HepG2 (cell line): ENCODE measurements around the gene COMT. TPM values are rescaled to one million over a fixed set of nuclear protein-coding genes. Genes with fewer than 3 reads are reported as not detected.

Experiments
- ERF ChIP-seq: IDR thresholded peaks from 2 replicates; pipeline ENCODE4 v1.6.1; 2018; ENCODE audit warnings: missing biosample characterization, missing genetic modification reagents
- HNRNPL ChIP-seq: fragments of 200-400 bp; formaldehyde crosslinking; IDR thresholded peaks from 2 replicates; pipeline ENCODE4 v1.6.1; 2017; ENCODE audit warnings: mild to moderate bottlenecking, low read depth, low read length
- MEF2D ChIP-seq: sonication (generic); formaldehyde crosslinking; IDR thresholded peaks from 2 replicates; pipeline ENCODE4 v1.5.1; 2020; ENCODE audit warnings: mild to moderate bottlenecking, missing genetic modification reagents
- MTF1 ChIP-seq: sonication (generic); formaldehyde crosslinking; IDR thresholded peaks from 2 replicates; pipeline ENCODE4 v1.5.0; 2020; ENCODE audit warnings: missing genetic modification reagents
- NFE2L2 ChIP-seq: fragments of 150-350 bp; IDR thresholded peaks from 2 replicates; pipeline ENCODE4 v1.6.1; 2014; ENCODE audit warnings: low read length
- SOX5 ChIP-seq: IDR thresholded peaks from 2 replicates; pipeline ENCODE4 v1.6.1; 2016; ENCODE audit warnings: borderline replicate concordance
- SP4 ChIP-seq: sonication (generic); formaldehyde crosslinking; IDR thresholded peaks from 2 replicates; pipeline ENCODE4 v1.8.1; 2023; ENCODE audit warnings: mild to moderate bottlenecking, missing genetic modification reagents
- SYNCRIP ChIP-seq: fragments of 200-400 bp; formaldehyde crosslinking; IDR thresholded peaks from 2 replicates; pipeline ENCODE4 v1.6.1; 2018; ENCODE audit warnings: mild to moderate bottlenecking, low read depth, low read length; ENCODE audit not compliant: insufficient read depth
- ZBTB38 ChIP-seq: sonication (generic); formaldehyde crosslinking; IDR thresholded peaks from 2 replicates; pipeline ENCODE4 v1.5.1; 2020; ENCODE audit warnings: mild to moderate bottlenecking, missing genetic modification reagents
- ZMAT3 ChIP-seq: sonication (generic); formaldehyde crosslinking; conservative IDR thresholded peaks from 2 replicates; pipeline ENCODE4 v1.7.0; 2021; ENCODE audit warnings: missing genetic modification reagents
- ZNF30 ChIP-seq: sonication (generic); formaldehyde crosslinking; IDR thresholded peaks from 2 replicates; pipeline ENCODE4 v1.5.0; 2020; ENCODE audit warnings: mild to moderate bottlenecking, missing genetic modification reagents
- ZNF501 ChIP-seq: sonication (generic); formaldehyde crosslinking; IDR thresholded peaks from 2 replicates; pipeline ENCODE4 v1.5.1; 2020; ENCODE audit warnings: mild to moderate bottlenecking, moderate library complexity, missing genetic modification reagents
- ZNF550 ChIP-seq: sonication (generic); formaldehyde crosslinking; IDR thresholded peaks from 2 replicates; pipeline ENCODE4 v1.4.0; 2020; ENCODE audit warnings: mild to moderate bottlenecking, missing genetic modification reagents, borderline replicate concordance
- ZNF850 ChIP-seq: sonication (generic); formaldehyde crosslinking; conservative IDR thresholded peaks from 2 replicates; pipeline ENCODE4 v1.9.0; 2021; ENCODE audit warnings: mild to moderate bottlenecking, missing genetic modification reagents
- polyA plus RNA-seq, 8 experiments: library from polyadenylated mRNA; depleted of rRNA in 3 of 8; stranded (reverse) in 7 of 8; unstranded in 1 of 8; fragments of >200 nt; fragmentation: Illumina TruSeq in 4 of 8; extraction: Trizol in 4 of 8; gene quantifications; 2 replicates each; pipeline versions ENCODE4 v1.2.1 to v1.2.3, GENCODE V29; 2011 to 2016; ENCODE audit warnings: low read depth in 4 of 8, missing spikeins in 1 of 8, mixed read lengths in 1 of 8; ENCODE audit not compliant: insufficient read depth in 1 of 8
- total RNA-seq, 5 experiments: library from RNA; depleted of rRNA; stranded (reverse); fragments of >200 nt; fragmentation: Illumina TruSeq; extraction: Trizol; gene quantifications; 2 replicates each; pipeline ENCODE4 v1.2.3, GENCODE V29; 2016; ENCODE audit warnings: low read depth in 1 of 5
- TF ChIP-seq, protein P1 (sequence below): sonication (generic); formaldehyde crosslinking; IDR thresholded peaks from 2 replicates; pipeline ENCODE4 v1.4.0; 2020; ENCODE audit warnings: missing genetic modification reagents, mild to moderate bottlenecking, borderline replicate concordance
- TF ChIP-seq, protein P2 (sequence below): sonication (generic); formaldehyde crosslinking; IDR thresholded peaks from 2 replicates; pipeline ENCODE4 v1.4.0; 2020; ENCODE audit warnings: missing genetic modification reagents, borderline replicate concordance
- TF ChIP-seq, protein P3 (sequence below): sonication (generic); formaldehyde crosslinking; IDR thresholded peaks from 2 replicates; pipeline ENCODE4 v1.4.0; 2020; ENCODE audit warnings: missing genetic modification reagents; ENCODE audit errors: not compliant biosample characterization
- TF ChIP-seq, protein P4 (sequence below): IDR thresholded peaks from 2 replicates; pipeline ENCODE4 v1.6.1; 2018; ENCODE audit warnings: missing genetic modification reagents, mild to moderate bottlenecking, missing compliant biosample characterization
- TF ChIP-seq, protein P5 (sequence below): sonication (generic); formaldehyde crosslinking; IDR thresholded peaks from 2 replicates; pipeline ENCODE4 v1.8.1; 2023; ENCODE audit warnings: mild to moderate bottlenecking, moderate library complexity, missing genetic modification reagents

The COMT gene
- total and polyA plus RNA-seq, 2 of the 13 experiments (the other 11 are each of a cell fraction or from before 2014, with no cell fraction given) = 156 to 162 TPM

DNA sequence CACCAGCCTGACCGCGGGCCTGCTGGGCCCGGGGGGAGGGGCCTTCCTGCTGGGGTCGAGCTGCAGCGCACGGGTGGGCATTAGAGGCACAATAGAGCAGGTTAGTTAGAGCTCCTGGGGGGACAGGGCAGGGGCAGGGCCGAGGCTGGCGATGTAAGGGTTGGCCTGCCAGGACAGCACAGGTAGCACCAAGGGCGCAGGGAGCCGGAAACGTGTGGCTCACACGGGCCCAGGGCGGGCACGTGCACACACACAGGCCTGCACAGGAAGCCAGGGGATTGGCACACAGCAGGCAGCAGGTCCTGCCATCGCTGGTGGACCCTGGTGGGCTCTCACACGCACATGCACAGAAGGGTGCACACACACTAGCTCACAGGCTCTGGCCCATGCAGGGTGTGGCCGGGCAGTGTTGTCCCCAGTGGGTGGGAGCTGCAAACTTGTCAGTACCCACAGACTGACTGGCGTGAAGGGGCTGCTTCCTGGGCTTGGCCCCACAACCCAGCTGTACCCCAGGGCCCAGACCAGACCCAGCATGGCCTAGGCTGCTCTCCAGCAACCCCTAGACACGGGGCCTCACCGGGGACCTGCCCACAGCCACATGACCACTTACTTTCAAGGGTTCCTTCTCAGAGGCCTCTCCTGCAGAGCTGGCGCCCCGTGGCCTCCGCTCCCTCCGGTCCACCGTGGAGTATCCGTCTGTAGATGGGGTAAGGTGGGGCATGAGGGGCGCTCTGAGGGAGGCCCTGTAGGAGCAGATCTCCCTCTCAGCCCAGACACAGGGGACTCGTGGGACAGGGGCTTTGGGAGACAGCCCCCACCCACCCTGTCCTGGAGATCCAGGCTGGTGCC, 29.9 kb downstream of the COMT start (continued):
- TF ChIP-seq, protein P1, sequence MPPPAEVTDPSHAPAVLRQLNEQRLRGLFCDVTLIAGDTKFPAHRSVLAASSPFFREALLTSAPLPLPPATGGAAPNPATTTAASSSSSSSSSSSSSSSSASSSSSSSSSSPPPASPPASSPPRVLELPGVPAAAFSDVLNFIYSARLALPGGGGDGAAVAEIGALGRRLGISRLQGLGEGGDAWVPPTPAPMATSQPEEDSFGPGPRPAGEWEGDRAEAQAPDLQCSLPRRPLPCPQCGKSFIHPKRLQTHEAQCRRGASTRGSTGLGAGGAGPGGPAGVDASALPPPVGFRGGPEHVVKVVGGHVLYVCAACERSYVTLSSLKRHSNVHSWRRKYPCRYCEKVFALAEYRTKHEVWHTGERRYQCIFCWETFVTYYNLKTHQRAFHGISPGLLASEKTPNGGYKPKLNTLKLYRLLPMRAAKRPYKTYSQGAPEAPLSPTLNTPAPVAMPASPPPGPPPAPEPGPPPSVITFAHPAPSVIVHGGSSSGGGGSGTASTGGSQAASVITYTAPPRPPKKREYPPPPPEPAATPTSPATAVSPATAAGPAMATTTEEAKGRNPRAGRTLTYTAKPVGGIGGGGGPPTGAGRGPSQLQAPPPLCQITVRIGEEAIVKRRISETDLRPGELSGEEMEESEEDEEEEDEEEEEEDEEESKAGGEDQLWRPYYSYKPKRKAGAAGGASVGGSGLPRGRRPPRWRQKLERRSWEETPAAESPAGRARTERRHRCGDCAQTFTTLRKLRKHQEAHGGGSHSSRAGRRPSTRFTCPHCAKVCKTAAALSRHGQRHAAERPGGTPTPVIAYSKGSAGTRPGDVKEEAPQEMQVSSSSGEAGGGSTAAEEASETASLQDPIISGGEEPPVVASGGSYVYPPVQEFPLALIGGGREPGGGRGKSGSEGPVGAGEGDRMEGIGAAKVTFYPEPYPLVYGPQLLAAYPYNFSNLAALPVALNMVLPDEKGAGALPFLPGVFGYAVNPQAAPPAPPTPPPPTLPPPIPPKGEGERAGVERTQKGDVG (CRISPR knock-in tag) = 0 out of 2 replicates have a peak, but pooled peaks have one; percentile 15
- TF ChIP-seq ZNF501 (CRISPR knock-in tag) (0 out of 2 replicates have a peak, but pooled peaks have one; percentile 2), MEF2D (CRISPR knock-in tag) (0 out of 2 replicates have a peak, but pooled peaks have one; percentile 3), ZBTB38 (CRISPR knock-in tag) (peak; percentile 88), MTF1 (CRISPR knock-in tag) (no peak), ZNF30 (CRISPR knock-in tag) (no peak), ZNF550 (no peak), NFE2L2 (no peak), HNRNPL (peak; percentile 78; the same call in 1 of the 2 replicates), SOX5 (0 out of 2 replicates have a peak, but pooled peaks have one; percentile 2), ZMAT3 (no peak), SYNCRIP (no peak), ZNF850 (CRISPR knock-in tag) (no peak), ERF (CRISPR knock-in tag) (no peak), SP4 (CRISPR knock-in tag) (0 out of 2 replicates have a peak, but pooled peaks have one; percentile 3)
- TF ChIP-seq, protein P2, sequence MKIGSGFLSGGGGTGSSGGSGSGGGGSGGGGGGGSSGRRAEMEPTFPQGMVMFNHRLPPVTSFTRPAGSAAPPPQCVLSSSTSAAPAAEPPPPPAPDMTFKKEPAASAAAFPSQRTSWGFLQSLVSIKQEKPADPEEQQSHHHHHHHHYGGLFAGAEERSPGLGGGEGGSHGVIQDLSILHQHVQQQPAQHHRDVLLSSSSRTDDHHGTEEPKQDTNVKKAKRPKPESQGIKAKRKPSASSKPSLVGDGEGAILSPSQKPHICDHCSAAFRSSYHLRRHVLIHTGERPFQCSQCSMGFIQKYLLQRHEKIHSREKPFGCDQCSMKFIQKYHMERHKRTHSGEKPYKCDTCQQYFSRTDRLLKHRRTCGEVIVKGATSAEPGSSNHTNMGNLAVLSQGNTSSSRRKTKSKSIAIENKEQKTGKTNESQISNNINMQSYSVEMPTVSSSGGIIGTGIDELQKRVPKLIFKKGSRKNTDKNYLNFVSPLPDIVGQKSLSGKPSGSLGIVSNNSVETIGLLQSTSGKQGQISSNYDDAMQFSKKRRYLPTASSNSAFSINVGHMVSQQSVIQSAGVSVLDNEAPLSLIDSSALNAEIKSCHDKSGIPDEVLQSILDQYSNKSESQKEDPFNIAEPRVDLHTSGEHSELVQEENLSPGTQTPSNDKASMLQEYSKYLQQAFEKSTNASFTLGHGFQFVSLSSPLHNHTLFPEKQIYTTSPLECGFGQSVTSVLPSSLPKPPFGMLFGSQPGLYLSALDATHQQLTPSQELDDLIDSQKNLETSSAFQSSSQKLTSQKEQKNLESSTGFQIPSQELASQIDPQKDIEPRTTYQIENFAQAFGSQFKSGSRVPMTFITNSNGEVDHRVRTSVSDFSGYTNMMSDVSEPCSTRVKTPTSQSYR (CRISPR knock-in tag) = peak; percentile 10; the same call in 1 of the 2 replicates
- TF ChIP-seq, protein P3, sequence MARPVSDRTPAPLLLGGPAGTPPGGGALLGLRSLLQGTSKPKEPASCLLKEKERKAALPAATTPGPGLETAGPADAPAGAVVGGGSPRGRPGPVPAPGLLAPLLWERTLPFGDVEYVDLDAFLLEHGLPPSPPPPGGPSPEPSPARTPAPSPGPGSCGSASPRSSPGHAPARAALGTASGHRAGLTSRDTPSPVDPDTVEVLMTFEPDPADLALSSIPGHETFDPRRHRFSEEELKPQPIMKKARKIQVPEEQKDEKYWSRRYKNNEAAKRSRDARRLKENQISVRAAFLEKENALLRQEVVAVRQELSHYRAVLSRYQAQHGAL = no peak
- TF ChIP-seq, protein P4, sequence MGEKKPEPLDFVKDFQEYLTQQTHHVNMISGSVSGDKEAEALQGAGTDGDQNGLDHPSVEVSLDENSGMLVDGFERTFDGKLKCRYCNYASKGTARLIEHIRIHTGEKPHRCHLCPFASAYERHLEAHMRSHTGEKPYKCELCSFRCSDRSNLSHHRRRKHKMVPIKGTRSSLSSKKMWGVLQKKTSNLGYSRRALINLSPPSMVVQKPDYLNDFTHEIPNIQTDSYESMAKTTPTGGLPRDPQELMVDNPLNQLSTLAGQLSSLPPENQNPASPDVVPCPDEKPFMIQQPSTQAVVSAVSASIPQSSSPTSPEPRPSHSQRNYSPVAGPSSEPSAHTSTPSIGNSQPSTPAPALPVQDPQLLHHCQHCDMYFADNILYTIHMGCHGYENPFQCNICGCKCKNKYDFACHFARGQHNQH = peak; percentile 19
- TF ChIP-seq, protein P5, sequence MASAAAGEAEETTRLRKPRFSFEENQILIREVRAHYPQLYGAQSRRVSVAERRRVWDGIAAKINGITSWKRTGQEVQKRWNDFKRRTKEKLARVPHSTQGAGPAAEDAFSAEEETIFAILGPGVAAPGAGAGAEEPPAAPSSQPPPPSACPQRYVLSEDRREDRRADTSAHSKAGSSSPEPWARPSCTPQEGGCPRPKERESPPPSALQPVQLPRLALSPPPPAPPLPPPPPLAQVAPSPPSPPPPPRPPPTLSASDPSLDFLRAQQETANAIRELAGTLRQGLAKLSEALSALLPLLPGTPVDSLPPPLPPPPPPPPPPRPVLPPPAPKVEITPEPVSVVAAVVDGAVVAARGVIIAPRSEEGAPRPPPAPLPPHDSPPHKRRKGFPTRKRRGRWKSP (CRISPR knock-in tag) = no peak
